ENCODE results near the gene IL36RN. TPM values are rescaled to one million over a fixed set of nuclear protein-coding genes. Genes with fewer than 3 reads are reported as not detected.

The IL36RN gene
- polyA plus RNA-seq, 1 of the 3 experiments (the other 2 are of a cell fraction) = not detected

DNA sequence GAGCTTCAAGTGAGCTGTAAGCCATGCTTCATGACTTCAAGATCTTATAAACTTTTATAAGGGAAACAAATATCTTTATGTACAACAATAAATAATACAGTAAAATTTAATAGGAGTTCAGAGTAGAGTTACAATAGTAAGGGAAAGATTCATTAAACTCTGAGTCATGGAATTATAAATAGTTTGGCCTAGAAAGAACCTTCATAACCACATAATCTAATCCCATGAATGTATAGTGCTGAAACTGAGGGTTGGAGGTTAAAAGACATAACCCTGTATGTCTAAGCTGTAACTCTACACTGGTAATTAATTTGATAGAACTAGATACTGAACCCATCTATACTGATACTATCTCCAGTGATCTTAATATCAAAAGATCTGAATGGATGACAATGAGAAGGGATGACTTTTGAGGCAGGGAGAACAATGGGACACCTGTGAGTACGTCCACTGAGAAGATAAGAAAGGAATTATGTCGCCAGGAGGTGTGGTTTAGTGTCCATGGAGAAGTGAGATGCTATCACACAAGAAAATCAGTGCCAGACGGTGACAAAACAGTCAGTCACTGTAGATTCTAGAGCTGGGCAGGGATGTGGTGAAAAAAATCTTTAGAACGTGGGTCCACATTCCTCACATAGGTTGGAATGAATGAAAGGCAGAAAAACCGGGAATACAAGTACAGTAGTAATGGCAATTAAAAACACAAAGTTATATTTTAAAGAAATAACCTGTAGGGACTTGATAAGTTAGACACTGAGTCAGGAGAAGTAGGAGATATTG, 9.9 kb downstream of the IL36RN start:
- Histone ChIP-seq H3K27me3 (ENCODE audit: insufficient read depth) (no peaks in the 10 kb centered on the region; the same call in 1 of the 2 replicates), H3K9ac (no peak overlapping the region), H3K79me2 (ENCODE audit: insufficient read depth) (no peaks in the 10 kb centered on the region), H3K4me1 (ENCODE audit: control insufficient read depth in 1 of 2, insufficient read depth in 2 of 2, low read depth in 1 of 2, low read length in 1 of 2) (no peaks in the 10 kb centered on the region), H3F3A (replicated peaks; ENCODE audit: insufficient read depth) (no peaks in the 10 kb centered on the region), H3K9me2 (no peaks in the 10 kb centered on the region), H2AFZ (ENCODE audit: low read depth) (no peak overlapping the region), H3K9me3 (no peaks in the 10 kb centered on the region), H3K36me3 (replicated peaks in 1 of 2; ENCODE audit: control insufficient read depth in 1 of 2, insufficient read depth in 2 of 2, low read length in 1 of 2) (no peaks in the 10 kb centered on the region), H3K27ac (ENCODE audit: low read depth in 2 of 2, low read length in 1 of 2) (no peak overlapping the region), H4K20me1 (ENCODE audit: insufficient read depth) (no peaks in the 10 kb centered on the region), H3K4me3 (ENCODE audit: low read depth in 2 of 2, low read length in 1 of 2) (no peak overlapping the region), H3K4me2 (no peak overlapping the region)
- 6% methylated on average over 5 of the region's 5 CpGs for WGBS (ENCODE audit: low lambda C conversion rate)
- ChIA-PET POLR2A (no interaction called here), CTCF (interaction anchor here (0.9 to 1.5 kb wide), 2 partner anchors 11 to 18 kb away, joined by 3 to 4 read pairs; no protein-coding TSS in a partner anchor)
- no peak for DNase-seq
- no peak for TF ChIP-seq TAF1 (IDR thresholded peaks at IDR 0.05; ENCODE audit: borderline replicate concordance, low read depth, low read length)
- no peak for TF ChIP-seq RAD21 (IDR thresholded peaks at IDR 0.05; ENCODE audit: low read length)
- TF ChIP-seq SMC3 (IDR thresholded peaks at IDR 0.05; ENCODE audit: low read depth, low read length) = no peak
- TF ChIP-seq POLR2AphosphoS5 (IDR thresholded peaks at IDR 0.05; ENCODE audit: low read depth, low read length) = no peak
- no peak for TF ChIP-seq JUND (IDR thresholded peaks at IDR 0.05)
- no peak for TF ChIP-seq IRF3 (IDR thresholded peaks at IDR 0.05; ENCODE audit: low read depth, low read length)
- TF ChIP-seq FOSL2 (IDR thresholded peaks at IDR 0.05; ENCODE audit: borderline replicate concordance, low read depth) = no peak
- no peak for TF ChIP-seq MXI1 (IDR thresholded peaks at IDR 0.05; ENCODE audit: low read depth, low read length)
- TF ChIP-seq, protein P1, sequence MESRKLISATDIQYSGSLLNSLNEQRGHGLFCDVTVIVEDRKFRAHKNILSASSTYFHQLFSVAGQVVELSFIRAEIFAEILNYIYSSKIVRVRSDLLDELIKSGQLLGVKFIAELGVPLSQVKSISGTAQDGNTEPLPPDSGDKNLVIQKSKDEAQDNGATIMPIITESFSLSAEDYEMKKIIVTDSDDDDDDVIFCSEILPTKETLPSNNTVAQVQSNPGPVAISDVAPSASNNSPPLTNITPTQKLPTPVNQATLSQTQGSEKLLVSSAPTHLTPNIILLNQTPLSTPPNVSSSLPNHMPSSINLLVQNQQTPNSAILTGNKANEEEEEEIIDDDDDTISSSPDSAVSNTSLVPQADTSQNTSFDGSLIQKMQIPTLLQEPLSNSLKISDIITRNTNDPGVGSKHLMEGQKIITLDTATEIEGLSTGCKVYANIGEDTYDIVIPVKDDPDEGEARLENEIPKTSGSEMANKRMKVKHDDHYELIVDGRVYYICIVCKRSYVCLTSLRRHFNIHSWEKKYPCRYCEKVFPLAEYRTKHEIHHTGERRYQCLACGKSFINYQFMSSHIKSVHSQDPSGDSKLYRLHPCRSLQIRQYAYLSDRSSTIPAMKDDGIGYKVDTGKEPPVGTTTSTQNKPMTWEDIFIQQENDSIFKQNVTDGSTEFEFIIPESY (IDR thresholded peaks at IDR 0.05; ENCODE audit: borderline replicate concordance, low read depth) = no peak
- no peak for TF ChIP-seq CHD2 (IDR thresholded peaks at IDR 0.05; ENCODE audit: low read length, partially characterized antibody)
- TF ChIP-seq NFIC (IDR thresholded peaks at IDR 0.05; ENCODE audit: borderline replicate concordance) = no peak
- no peak for TF ChIP-seq FOXJ3 (CRISPR knock-in tag; IDR thresholded peaks at IDR 0.05)
- no peak for TF ChIP-seq YY1 (IDR thresholded peaks at IDR 0.05; ENCODE audit: low read depth)
- TF ChIP-seq NRF1 (IDR thresholded peaks at IDR 0.05; ENCODE audit: low read depth, low read length) = no peak
- TF ChIP-seq RXRA (IDR thresholded peaks at IDR 0.05; ENCODE audit: borderline replicate concordance, low read depth) = no peak

Data from SK-N-SH (cell line).